ENCODE results near the gene HSD17B1. TPM values are rescaled to one million over a fixed set of nuclear protein-coding genes. Genes with fewer than 3 reads are reported as not detected.

The HSD17B1 gene
- total and polyA plus RNA-seq, 2 of the 13 experiments (the other 11 are each of a cell fraction or from before 2014, with no cell fraction given): 0.54 to 0.93 TPM

- TF ChIP-seq RNF219 (CRISPR knock-in tag; IDR thresholded peaks at IDR 0.05): no peak
- TF ChIP-seq JUN (CRISPR knock-in tag; IDR thresholded peaks at IDR 0.05): peak; percentile 68; the same call in 1 of the 2 replicates
- no peak for TF ChIP-seq RARG (CRISPR knock-in tag; IDR thresholded peaks at IDR 0.05; ENCODE audit: low read depth)
- TF ChIP-seq ZNF570 (CRISPR knock-in tag; IDR thresholded peaks at IDR 0.05; ENCODE audit: borderline replicate concordance): no peak
- no peak for TF ChIP-seq NR2F2 (IDR thresholded peaks at IDR 0.05; ENCODE audit: borderline replicate concordance, low read depth)
- no peak for TF ChIP-seq SETDB1 (CRISPR knock-in tag; IDR thresholded peaks at IDR 0.05; ENCODE audit: borderline replicate concordance)
- TF ChIP-seq MIER2 (CRISPR knock-in tag; IDR thresholded peaks at IDR 0.05): peak; percentile 44; the same call in 1 of the 2 replicates
- TF ChIP-seq STAT5B (CRISPR knock-in tag; IDR thresholded peaks at IDR 0.05): peak; percentile 52; the same call in 1 of the 2 replicates
- TF ChIP-seq IKZF1 (IDR thresholded peaks at IDR 0.05): no peak
- TF ChIP-seq, protein P1, sequence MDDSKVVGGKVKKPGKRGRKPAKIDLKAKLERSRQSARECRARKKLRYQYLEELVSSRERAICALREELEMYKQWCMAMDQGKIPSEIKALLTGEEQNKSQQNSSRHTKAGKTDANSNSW (CRISPR knock-in tag; IDR thresholded peaks at IDR 0.05; ENCODE audit: borderline replicate concordance): no peak
- TF ChIP-seq TFDP1 (CRISPR knock-in tag; IDR thresholded peaks at IDR 0.05; ENCODE audit: borderline replicate concordance): peak; percentile 88; the same call in 1 of the 2 replicates
- TF ChIP-seq RARA (CRISPR knock-in tag; IDR thresholded peaks at IDR 0.05): peak; percentile 76
- TF ChIP-seq PCBP1 (IDR thresholded peaks at IDR 0.05; ENCODE audit: borderline replicate concordance, low read depth, low read length): 0 out of 2 replicates have a peak, but pooled peaks have one; percentile 67
- peak; percentile 99 for TF ChIP-seq SAP130 (CRISPR knock-in tag; IDR thresholded peaks at IDR 0.05; ENCODE audit: low read depth)
- peak; percentile 69; the same call in 1 of the 2 replicates for TF ChIP-seq ZNF256 (CRISPR knock-in tag; conservative IDR thresholded peaks at IDR 0.05)
- TF ChIP-seq, protein P2, sequence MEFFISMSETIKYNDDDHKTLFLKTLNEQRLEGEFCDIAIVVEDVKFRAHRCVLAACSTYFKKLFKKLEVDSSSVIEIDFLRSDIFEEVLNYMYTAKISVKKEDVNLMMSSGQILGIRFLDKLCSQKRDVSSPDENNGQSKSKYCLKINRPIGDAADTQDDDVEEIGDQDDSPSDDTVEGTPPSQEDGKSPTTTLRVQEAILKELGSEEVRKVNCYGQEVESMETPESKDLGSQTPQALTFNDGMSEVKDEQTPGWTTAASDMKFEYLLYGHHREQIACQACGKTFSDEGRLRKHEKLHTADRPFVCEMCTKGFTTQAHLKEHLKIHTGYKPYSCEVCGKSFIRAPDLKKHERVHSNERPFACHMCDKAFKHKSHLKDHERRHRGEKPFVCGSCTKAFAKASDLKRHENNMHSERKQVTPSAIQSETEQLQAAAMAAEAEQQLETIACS (CRISPR knock-in tag; IDR thresholded peaks at IDR 0.05): peak; percentile 45; the same call in 1 of the 2 replicates
- TF ChIP-seq RORA (CRISPR knock-in tag; IDR thresholded peaks at IDR 0.05): no peak; the same call in 1 of the 2 replicates
- 0 out of 2 replicates have a peak, but pooled peaks have one; percentile 73 for TF ChIP-seq AFF4 (CRISPR knock-in tag; IDR thresholded peaks at IDR 0.05)
Observed at GRCh38 chr17:42554250-42555121, 1.8 kb downstream of the HSD17B1 start (continued).
